Heart left ventricle (tissue), 16 donors: ENCODE measurements around the gene ZFR2. TPM values are rescaled to one million over a fixed set of nuclear protein-coding genes. Genes with fewer than 3 reads are reported as not detected.

ENCODE experiments used
- ATAC-seq, 4 donors: fragments of 200-7000 bp; cut with Tn5 transposase; one replicate each; pipeline ENCODE4 v1.9.1; 2020 to 2022; ENCODE audit warnings: moderate library complexity in 4 of 4, mild to moderate bottlenecking in 3 of 4, moderate number of reproducible peaks in 1 of 4
- DNase-seq, 5 donors: peaks; one replicate each; pipeline ENCODE4 v3.0.0-alpha.2; 2020
- H3K27ac ChIP-seq, 12 donors: fragments of 200-600 bp; sonication (generic) in 4 of 12; one replicate each; pipeline versions ENCODE4 v1.5.0 to v1.8.0; 2016 to 2022; ENCODE audit warnings: mild to moderate bottlenecking in 2 of 12
- H3K27me3 ChIP-seq, 9 donors: fragments of 200-600 bp; sonication (generic) in 2 of 9; one replicate each; pipeline versions ENCODE4 v1.5.1 to v1.8.0; 2016 to 2022; ENCODE audit warnings: mild to moderate bottlenecking in 3 of 9
- H3K36me3 ChIP-seq, 9 donors: fragments of 200-600 bp; sonication (generic) in 2 of 9; one replicate each; pipeline versions ENCODE4 v1.5.0 to v1.8.0; 2018 to 2022; ENCODE audit warnings: mild to moderate bottlenecking in 2 of 9
- H3K4me1 ChIP-seq, 12 donors: fragments of 200-600 bp; sonication (generic) in 4 of 12; one replicate each; pipeline versions ENCODE4 v1.5.0 to v1.8.0; 2016 to 2022; ENCODE audit warnings: mild to moderate bottlenecking in 3 of 12
- H3K4me3 ChIP-seq, 12 donors: fragments of 200-600 bp; sonication (generic) in 4 of 12; one replicate each; pipeline versions ENCODE4 v1.5.0 to v1.8.0; 2017 to 2022; ENCODE audit warnings: mild to moderate bottlenecking in 9 of 12, moderate library complexity in 4 of 12
- H3K9me3 ChIP-seq, 12 donors: fragments of 200-600 bp; sonication (generic) in 4 of 12; one replicate each; pipeline versions ENCODE4 v1.5.0 to v1.8.0; 2016 to 2022; ENCODE audit warnings: mild to moderate bottlenecking in 1 of 12
- CTCF ChIP-seq, 12 donors: fragments of 200-600 bp; sonication (generic) in 4 of 12; IDR thresholded peaks; one replicate each; pipeline versions ENCODE4 v1.5.0 to v1.8.0; 2018 to 2022; ENCODE audit warnings: antibody characterized with exemption in 12 of 12, mild to moderate bottlenecking in 5 of 12
- POLR2A ChIP-seq, 2 donors: fragments of 450-650 bp; IDR thresholded peaks; one replicate each; pipeline ENCODE4 v1.6.1; 2017; ENCODE audit warnings: antibody characterized with exemption in 2 of 2, mild to moderate bottlenecking in 2 of 2, moderate library complexity in 2 of 2
- whole genome bisulfite sequencing, 4 donors: extraction: QIAGEN DNeasy Blood & Tissue Kit in 2 of 4; methylation state at CpG; one replicate each; pipeline versions ENCODE4 v1.1.5 to v1.1.7; 2013 to 2018; 5-methylcytosine and 5-hydroxymethylcytosine counted together
- intact Hi-C, 10 donors: fragments of 100-400 bp; cut with DNase I; formaldehyde crosslinking; loops; one replicate each; pipeline versions ENCODE4 v1.11.1 to v1.14.2; 2022
- polyA plus RNA-seq, 2 donors: library from polyadenylated mRNA; stranded (reverse); fragments of 200-250 nt; gene quantifications; one replicate each; pipeline ENCODE4 v1.2.3, GENCODE V29; 2013
- total RNA-seq, 9 donors: library from RNA; depleted of rRNA in 2 of 9; stranded (reverse); fragments of >200 nt in 2 of 9; fragmentation: NEBNext Ultra II Directional in 3 of 9; extraction: Animal tissue kit (Norgen Biotek cat#: 25700) in 3 of 9; gene quantifications; one replicate each; pipeline versions ENCODE4 v1.1.0 to v1.2.4, GENCODE V29; 2016 to 2023
- donor health status: ischemic (EF 13 %, LVEDD 7.1; RV severe dilation, severe dysfunction).
- donor health status: healthy with polysubstance abuse.
- donor health status: DM: no; HTN: yes; CAD: no.
- donor health status: DM: no; HTN: no; CAD: no.
- donor health status: ischemic (EF 25% LVEDD 6.9; RV normal size, moderate dysfunction).
- donor health status: ischemic (EF 25% LVEDD 5.7; RV mildly dilated, moderate dysfunction).
- donor health status: healthy.
- donor health status: DM: yes; HTN: yes; CAD: no.
- donor health status: ischemic (EF 35%, LVEDD 5.7; RV mildly dilated, moderate dysfunction).
- donor health status: nonischemic (EF 11% LVEDD 7.7; RV severe dilation, severe dysfunction).
- donor health status: DM: yes; HTN: yes; CAD: no.
- donor health status: PGD.
- donor health status: ischemic (EF 29% LVEDD 5.4; RV normal size, mild dysfunction).
- donor health status: nonischemic (EF 23%, LVEDD 6.1; RV moderate dilation, normal function).

ZFR2 gene
- total and polyA plus RNA-seq, 11 donors, result 0.08 to 0.16 TPM; not detected in 9

- H3K27ac ChIP-seq, result no peak overlapping the region
- DNase-seq (no peak), ATAC-seq (no peak)
- H3K9me3 ChIP-seq, result peaks cover 0 to 11% (median 3%) of the 10 kb centered on the region in 12 donors
- no peaks in the 10 kb centered on the region for H3K36me3 ChIP-seq
- TF ChIP-seq CTCF (IDR thresholded peaks at IDR 0.05) (no peak), POLR2A (IDR thresholded peaks at IDR 0.05) (no peak)
- no peak overlapping the region for H3K4me3 ChIP-seq
- WGBS, 4 donors, result 70 to 73% (median 71%) methylated on average over 12 to 15 of the region's 15 CpGs
- H3K4me1 ChIP-seq, result no peaks in the 10 kb centered on the region
- intact Hi-C loops, result no loop called here
- no peaks in the 10 kb centered on the region for H3K27me3 ChIP-seq
Measured at GRCh38 chr19:3902317-3902973, 33.6 kb upstream of the ZFR2 start.

GRCh38 chr19:3899531-3900294, 30.9 kb upstream of the ZFR2 start:
- Histone ChIP-seq H3K27me3 (no peaks in the 10 kb centered on the region), H3K9me3 (peaks cover 0 to 11% (median 3%) of the 10 kb centered on the region in 12 donors), H3K36me3 (no peaks in the 10 kb centered on the region), H3K4me1 (no peaks in the 10 kb centered on the region), H3K27ac (no peak overlapping the region), H3K4me3 (no peak overlapping the region)
- DNase-seq, result peak in 1 of 5 donors; percentile 26
- WGBS, 4 donors, result 56 to 78% (median 74%) methylated on average over 18 of the region's 18 CpGs
- TF ChIP-seq CTCF (IDR thresholded peaks at IDR 0.05) (no peak), POLR2A (IDR thresholded peaks at IDR 0.05) (no peak)
- peak in 2 of 4 donors; percentile 58 to 65 for ATAC-seq
- intact Hi-C loops, result no loop called here

GRCh38 chr19:3898426-3898825, 29.6 kb upstream of the ZFR2 start:
- intact Hi-C loops, result no loop called here

GRCh38 chr19:3897936-3898335, 29.1 kb upstream of the ZFR2 start:
- intact Hi-C loops, result no loop called here

More at GRCh38 chr19:3898426-3898825, 29.6 kb upstream of the ZFR2 start:
- no peak for TF ChIP-seq POLR2A (IDR thresholded peaks at IDR 0.05)
- 77 to 95% (median 91%) methylated on average over 3 of the region's 3 CpGs for WGBS, 4 donors
- H3K27ac ChIP-seq, result no peak overlapping the region
- peaks cover 0 to 11% (median 3%) of the 10 kb centered on the region in 12 donors for H3K9me3 ChIP-seq
- ATAC-seq, result no peak
- no peaks in the 10 kb centered on the region for H3K27me3 ChIP-seq
- H3K4me1 ChIP-seq, result no peaks in the 10 kb centered on the region
- H3K36me3 ChIP-seq, result no peaks in the 10 kb centered on the region
- H3K4me3 ChIP-seq, result no peak overlapping the region
- no peak for DNase-seq

More at GRCh38 chr19:3897936-3898335, 29.1 kb upstream of the ZFR2 start:
- TF ChIP-seq CTCF (IDR thresholded peaks at IDR 0.05) (no peak), POLR2A (IDR thresholded peaks at IDR 0.05) (no peak)
- ATAC-seq (no peak), DNase-seq (no peak)
- Histone ChIP-seq H3K27ac (no peak overlapping the region), H3K9me3 (peaks cover 0 to 11% (median 3%) of the 10 kb centered on the region in 12 donors), H3K36me3 (no peaks in the 10 kb centered on the region), H3K4me1 (no peaks in the 10 kb centered on the region), H3K27me3 (no peaks in the 10 kb centered on the region), H3K4me3 (no peak overlapping the region)
- WGBS, 4 donors, result 69 to 81% (median 75%) methylated on average over 4 of the region's 4 CpGs
